Measurements from ENCODE around the gene TBPL2.
"Not testable (repeated sequence)": the region's sequence is repeated elsewhere in the genome, so short reads cannot be mapped to it uniquely, and the experiment has no call there.

The TBPL2 gene

DNA sequence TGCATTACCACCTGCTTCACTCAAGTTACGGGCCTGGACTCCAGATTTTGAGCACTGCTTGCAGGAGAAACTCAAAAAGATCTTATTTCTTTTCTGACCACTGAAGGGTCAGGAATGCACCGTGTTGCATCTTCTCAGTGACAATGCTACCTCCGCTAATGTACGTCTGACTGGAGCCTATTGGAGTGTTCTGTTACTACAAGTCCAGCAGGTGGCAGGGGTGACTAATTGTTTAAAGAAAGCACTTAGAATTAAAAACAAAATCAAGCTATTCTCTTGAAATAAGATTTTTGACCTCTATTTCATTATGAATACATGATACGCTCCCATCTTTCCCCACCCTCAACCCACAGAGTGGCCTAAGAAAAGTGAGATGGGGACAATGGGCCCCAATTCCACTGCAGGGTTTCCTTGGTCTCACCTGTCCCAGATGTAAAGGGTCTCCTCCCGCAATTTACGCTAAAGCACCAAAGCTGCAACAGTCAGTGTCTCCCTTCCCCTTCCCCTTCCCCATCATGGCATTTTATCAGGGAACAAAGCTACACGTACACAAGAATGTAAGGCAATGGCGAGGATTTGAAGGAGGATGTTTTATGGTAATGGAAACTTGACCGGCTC is 2.2 kb downstream of the TBPL2 start:
- DNase-seq: peak in 1 of 2 experiments; percentile 21

- DNase-seq: no peak
Measured at GRCh38 chr14:55436931-55437330, 3.5 kb downstream of the TBPL2 start.

GRCh38 chr14:55436519-55436918 is 3.9 kb downstream of the TBPL2 start:
- DNase-seq: no peak

GRCh38 chr14:55434805-55435174 is 5.6 kb downstream of the TBPL2 start:
- DNase-seq: no peak

- DNase-seq: no peak
Measured at GRCh38 chr14:55433880-55434804, 6.3 kb downstream of the TBPL2 start.

DNA sequence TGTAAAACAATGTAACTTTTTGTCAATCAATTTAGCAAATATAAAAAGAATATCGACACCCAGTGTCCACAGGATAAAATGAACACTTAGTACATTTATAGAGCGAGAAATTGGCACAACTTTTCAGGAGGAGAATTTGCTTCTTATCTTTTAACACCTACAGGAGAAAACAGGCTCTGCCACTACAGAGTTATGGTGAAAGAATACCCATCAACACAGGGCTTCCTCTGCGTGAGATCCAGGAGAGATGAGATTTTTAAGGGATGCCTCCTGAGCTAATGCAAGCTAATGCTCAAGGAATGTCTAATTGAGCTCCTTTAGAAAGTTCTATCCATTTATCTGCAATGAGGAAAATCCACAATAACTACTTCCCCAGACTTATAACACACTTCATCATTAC is 7.8 kb downstream of the TBPL2 start:
- no peak for DNase-seq

DNA sequence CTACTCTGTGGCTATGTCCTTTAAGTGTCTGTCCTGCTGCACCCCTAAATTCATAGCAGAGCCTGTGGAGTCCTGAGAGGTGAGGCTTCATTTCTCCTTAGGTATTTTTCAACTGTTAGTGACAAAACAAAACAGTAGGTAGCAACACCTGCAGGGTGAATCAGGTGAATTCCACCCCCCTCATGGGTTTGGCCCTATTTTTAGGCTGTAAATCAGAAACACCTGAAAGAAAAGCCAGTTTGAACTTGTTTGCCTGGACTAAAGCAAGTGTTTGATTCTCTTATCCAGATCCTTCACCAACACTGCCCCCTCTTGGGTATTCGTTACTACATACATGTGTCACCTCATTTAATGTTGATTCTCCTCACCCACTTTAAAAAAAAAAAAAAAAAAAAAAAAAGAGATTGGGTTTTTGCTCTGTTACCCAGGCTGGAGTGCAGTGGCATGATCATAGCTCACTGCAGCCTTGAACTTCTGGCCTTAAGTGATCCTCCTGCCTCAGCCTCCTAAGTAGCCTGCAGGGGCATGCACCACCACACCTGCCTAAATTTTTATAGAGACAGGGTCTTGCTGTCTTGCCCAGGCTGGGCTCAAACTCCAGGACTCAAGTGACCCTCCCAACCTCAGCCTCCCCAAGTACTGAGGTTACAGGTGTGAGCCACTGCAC is 10.3 kb downstream of the TBPL2 start:
- DNase-seq: no peak

GRCh38 chr14:55427439-55427838 is 13.0 kb downstream of the TBPL2 start:
- no peak for DNase-seq

- DNase-seq: no peak
Measured at GRCh38 chr14:55426891-55427290, 13.5 kb downstream of the TBPL2 start.

GRCh38 chr14:55425091-55425490 is 15.3 kb downstream of the TBPL2 start:
- no peak for DNase-seq

DNA sequence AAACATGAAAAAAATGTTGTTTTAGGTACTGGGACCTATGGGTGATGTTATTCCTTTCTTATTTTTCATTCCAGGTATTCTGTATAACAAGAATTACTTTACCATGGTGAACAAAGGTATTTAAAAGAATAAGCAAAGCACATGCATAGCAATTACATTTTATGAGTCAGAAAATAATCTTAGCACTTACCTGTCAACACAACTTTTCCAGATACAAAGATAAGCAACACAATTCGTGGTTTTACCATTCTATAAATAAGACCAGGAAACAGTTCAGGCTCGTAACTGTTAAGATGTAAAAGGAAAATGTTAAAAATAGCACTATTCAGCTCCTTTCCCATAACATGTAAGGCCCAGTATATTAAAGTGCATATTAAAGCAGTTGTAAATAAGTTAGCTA is 16.4 kb downstream of the TBPL2 start:
- no peak for DNase-seq

DNA sequence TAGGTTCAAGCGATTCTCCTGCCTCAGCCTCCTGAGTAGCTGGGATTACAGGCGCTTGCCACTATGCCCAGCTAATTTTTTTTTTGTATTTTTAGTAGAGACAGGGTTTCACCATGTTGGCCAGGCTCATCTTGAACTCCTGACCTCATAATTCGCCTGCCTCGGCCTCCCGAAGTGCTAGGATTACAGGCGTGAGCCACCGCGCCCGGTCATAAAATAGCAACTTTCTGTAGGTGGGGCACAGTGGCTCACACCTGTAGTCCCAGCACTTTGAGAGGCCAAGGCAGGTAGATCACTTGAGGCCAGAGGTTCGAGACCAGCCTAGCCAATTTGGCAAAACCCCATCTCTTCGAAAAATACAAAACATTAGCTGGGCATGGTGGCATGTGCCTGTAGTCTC is 18.1 kb downstream of the TBPL2 start:
- DNase-seq: not testable (repeated sequence)

GRCh38 chr14:55419663-55420062 is 20.8 kb downstream of the TBPL2 start:
- DNase-seq: no peak

GRCh38 chr14:55418411-55418810 is 22.0 kb downstream of the TBPL2 start:
- DNase-seq: no peak

GRCh38 chr14:55417955-55418354 is 22.5 kb downstream of the TBPL2 start:
- no peak for DNase-seq

DNA sequence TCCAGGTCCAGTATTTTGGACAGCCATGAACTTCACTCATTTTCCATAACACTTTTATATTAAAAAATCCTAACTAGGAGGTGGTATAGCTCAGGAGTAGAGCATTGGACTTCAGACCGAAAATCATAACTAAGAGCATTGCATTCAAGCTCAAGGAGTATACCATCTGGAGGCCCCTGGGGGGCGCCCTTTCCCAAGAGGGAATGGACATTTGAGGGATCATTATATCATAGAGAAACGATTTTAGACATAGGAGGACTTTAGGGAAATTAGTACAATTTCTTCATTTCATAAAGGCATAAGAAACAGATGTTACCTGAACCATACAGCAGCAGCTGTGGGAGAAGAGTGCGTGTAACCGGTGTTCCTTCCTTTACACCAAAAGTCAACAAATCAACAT is 23.6 kb downstream of the TBPL2 start:
- peak; percentile 26 to 49 for DNase-seq

DNA sequence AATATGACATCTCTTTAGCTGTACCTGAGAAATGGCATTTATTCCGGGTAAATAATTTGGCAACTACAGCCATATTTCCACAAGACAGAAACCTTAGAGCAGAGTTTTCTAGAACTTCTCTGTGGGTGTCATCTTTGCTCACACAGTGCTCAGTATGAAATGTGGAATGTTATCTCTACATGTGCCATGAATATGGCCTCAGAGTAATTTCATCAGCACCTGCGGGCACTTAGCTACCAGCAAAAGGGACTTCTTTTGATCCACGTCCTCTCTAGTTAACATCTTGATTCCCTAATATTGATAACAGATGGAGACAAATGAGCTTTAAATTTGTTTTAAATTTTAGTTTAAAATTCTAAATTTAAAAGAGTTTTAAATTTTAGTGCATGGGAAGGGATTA is 25.9 kb downstream of the TBPL2 start:
- no peak for DNase-seq

DNA sequence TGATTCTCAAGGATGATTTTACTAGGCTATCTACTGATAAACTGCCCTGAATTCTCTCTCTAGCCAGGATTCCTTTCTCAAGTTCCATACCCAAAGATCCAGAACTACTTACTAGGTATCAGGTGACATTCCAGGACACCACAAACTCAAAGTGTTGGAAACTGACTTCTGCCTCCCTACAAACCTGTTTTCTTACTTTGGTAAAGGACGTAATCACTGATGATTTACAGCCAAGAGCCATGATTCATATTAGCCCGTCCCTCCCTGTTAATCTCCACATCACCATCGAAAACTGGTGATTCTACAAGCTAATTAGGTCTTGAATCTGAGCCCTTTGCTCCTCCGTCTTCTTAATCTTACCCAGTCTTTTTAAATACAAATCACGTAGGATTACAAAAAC is 27.7 kb downstream of the TBPL2 start:
- DNase-seq: no peak

- peak; percentile 78 to 80 for DNase-seq
Measured at GRCh38 chr14:55411426-55412389, 28.7 kb downstream of the TBPL2 start, which contains the start of gene ATG14. Gene ATG14 (minus strand): TSS chr14:55411830. CDS start chr14:55411822, 8 bp downstream.

DNA sequence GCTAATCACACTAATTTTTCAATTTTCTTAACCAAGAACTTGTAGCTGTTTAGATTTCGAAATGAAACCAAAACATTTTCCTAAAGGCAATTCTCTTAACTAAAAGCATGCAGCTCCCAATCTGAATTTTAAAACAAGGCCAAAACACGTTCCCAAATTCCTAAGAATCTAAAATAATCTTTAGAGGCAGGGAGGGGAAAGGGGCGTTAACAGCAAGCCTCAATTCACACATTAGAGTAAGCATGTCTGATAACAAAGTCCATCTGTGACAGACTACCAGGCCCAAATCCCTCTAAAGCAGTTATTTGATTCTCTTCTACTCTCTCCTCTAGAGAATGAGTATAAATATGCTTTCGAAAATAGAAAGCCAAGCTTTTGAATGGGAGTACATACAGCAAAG is 29.5 kb downstream of the TBPL2 start:
- no peak for DNase-seq

DNA sequence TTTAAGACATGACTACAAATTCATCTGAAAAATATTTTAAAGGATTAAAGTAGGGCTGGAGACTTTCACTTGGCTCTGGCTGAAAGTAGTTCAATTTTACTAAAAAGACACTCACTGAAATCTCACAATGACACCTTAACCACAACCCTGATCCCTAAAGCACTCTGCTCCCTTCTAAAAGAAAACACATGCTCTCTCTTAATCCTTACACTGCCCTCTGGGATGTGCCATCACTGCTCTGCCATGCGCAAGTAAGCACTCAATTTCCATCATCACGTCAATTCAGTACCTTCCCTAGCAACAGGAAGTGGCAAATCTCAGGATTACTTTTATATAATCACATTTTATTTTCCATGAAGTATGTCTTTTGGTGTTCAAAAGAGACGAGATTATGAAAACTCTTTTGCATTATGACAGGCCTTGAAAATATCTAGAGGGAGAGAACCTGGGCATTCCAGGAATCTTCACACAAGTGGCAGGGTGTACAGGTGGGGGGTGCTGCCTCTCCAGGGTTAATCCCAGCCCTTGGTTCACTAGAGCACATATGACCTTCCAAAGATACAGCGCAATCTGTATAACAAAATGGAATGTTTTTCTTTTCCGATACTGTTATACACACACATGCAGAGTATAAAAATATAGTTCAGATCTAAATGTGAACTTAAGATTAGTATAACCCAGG is 36.1 kb downstream of the TBPL2 start:
- no peak for DNase-seq

DNA sequence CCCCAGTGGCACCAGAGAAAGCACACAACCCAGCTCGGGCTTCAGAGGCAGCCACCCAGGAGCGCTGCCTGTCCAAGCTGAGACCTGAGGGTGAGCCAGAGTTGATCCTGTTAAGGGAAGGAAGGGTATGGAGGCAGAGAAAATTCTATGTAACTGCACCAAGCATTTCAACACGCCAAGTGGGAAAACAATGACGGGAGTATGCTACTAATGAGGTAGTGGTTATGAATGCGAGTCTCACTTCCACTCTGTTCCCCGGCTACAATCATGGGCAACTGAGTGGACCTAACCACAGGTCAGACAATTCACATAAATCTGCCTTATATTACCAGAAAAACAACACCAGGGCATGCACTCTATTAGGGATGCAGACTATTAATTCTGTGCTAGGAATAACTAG is 38.7 kb downstream of the TBPL2 start:
- DNase-seq: no peak
